Thymus (tissue), 11 donors: ENCODE results near the gene FAM177A1. TPM values are rescaled to one million over a fixed set of nuclear protein-coding genes. Genes with fewer than 3 reads are reported as not detected.
"Not testable (repeated sequence)": the region's sequence is repeated elsewhere in the genome, so short reads cannot be mapped to it uniquely, and the experiment has no call there.

Source experiments
- DNase-seq, 9 donors: peaks; one replicate each; pipeline ENCODE4 v3.0.0-alpha.2; 2013; ENCODE audit warnings: low spot score in 9 of 9, low read depth in 6 of 9, missing footprints in 1 of 9
- H3K27ac ChIP-seq, 2 donors: one replicate each; pipeline ENCODE4 v1.5.1; 2013; ENCODE audit warnings: control low read depth in 1 of 2, low read depth in 1 of 2, low read length in 1 of 2, mild to moderate bottlenecking in 1 of 2, moderate library complexity in 1 of 2
- H3K27me3 ChIP-seq, 2 donors: one replicate each; pipeline ENCODE4 v1.5.1; 2013; ENCODE audit warnings: low read length in 1 of 2; ENCODE audit not compliant: control insufficient read depth in 2 of 2, insufficient read depth in 1 of 2
- H3K36me3 ChIP-seq, 2 donors: one replicate each; pipeline ENCODE4 v1.5.1; 2013; ENCODE audit warnings: low read length in 1 of 2, mild to moderate bottlenecking in 1 of 2, moderate library complexity in 1 of 2; ENCODE audit not compliant: control insufficient read depth in 2 of 2, insufficient read depth in 2 of 2
- H3K4me1 ChIP-seq, 2 donors: one replicate each; pipeline ENCODE4 v1.5.1; 2013; ENCODE audit warnings: low read length in 2 of 2; ENCODE audit not compliant: control insufficient read depth in 2 of 2, insufficient read depth in 2 of 2
- H3K4me3 ChIP-seq, 2 donors: one replicate each; pipeline ENCODE4 v1.5.1; 2013; ENCODE audit warnings: low read length in 2 of 2, control low read depth in 1 of 2, mild to moderate bottlenecking in 1 of 2
- H3K9me3 ChIP-seq, 2 donors: one replicate each; pipeline ENCODE4 v1.5.1; 2013; ENCODE audit warnings: low read length in 1 of 2, mild to moderate bottlenecking in 1 of 2; ENCODE audit not compliant: control insufficient read depth in 2 of 2, insufficient read depth in 1 of 2
- WGBS: extraction: QIAGEN DNeasy Blood & Tissue Kit; methylation state at CpG from one replicate; pipeline ENCODE4 v1.1.7; 2013; 5-methylcytosine and 5-hydroxymethylcytosine counted together
- polyA plus RNA-seq: library from polyadenylated mRNA; stranded (reverse); fragments of 200-250 nt; gene quantifications from one replicate; pipeline ENCODE4 v1.2.3, GENCODE V29; 2013
- total RNA-seq: library from RNA; stranded (reverse); fragments of 120-200 nt; gene quantifications from one replicate; pipeline ENCODE4 v1.2.4, GENCODE V29; 2013
- donor health status: healthy.

The FAM177A1 gene
- total and polyA plus RNA-seq, 2 donors, result 25.3 to 65.1 TPM

- Histone ChIP-seq H3K36me3 (peaks cover 0 to 8% of the 10 kb centered on the region in 2 donors), H3K27me3 (no peaks in the 10 kb centered on the region), H3K4me3 (no peak overlapping the region), H3K4me1 (peaks cover 4 to 7% of the 10 kb centered on the region in 2 donors), H3K9me3 (no peaks in the 10 kb centered on the region), H3K27ac (no peak overlapping the region)
- DNase-seq, result no peak
- WGBS, result 95% methylated on average over 4 of the region's 4 CpGs
Measured at GRCh38 chr14:35047976-35048513, 2.0 kb downstream of the FAM177A1 start.

GRCh38 chr14:35050652-35051051, 4.6 kb downstream of the FAM177A1 start:
- no peak for DNase-seq
- peaks cover 4 to 7% of the 10 kb centered on the region in 2 donors for H3K4me1 ChIP-seq
- no peak overlapping the region for H3K27ac ChIP-seq
- peaks cover 4 to 8% of the 10 kb centered on the region in 2 donors for H3K36me3 ChIP-seq
- no peaks in the 10 kb centered on the region for H3K27me3 ChIP-seq
- WGBS, result 43% methylated on average over 1 of the region's 1 CpG
- H3K4me3 ChIP-seq, result no peak overlapping the region
- no peaks in the 10 kb centered on the region for H3K9me3 ChIP-seq

- Histone ChIP-seq H3K4me3 (no peak overlapping the region), H3K27ac (no peak overlapping the region), H3K9me3 (no peaks in the 10 kb centered on the region), H3K27me3 (no peaks in the 10 kb centered on the region), H3K4me1 (peaks cover 4 to 5% of the 10 kb centered on the region in 2 donors), H3K36me3 (peaks cover 8% of the 10 kb centered on the region in 2 donors)
- WGBS, result 92% methylated on average over 1 of the region's 1 CpG
- no peak for DNase-seq
Measured at GRCh38 chr14:35051796-35052195, 5.7 kb downstream of the FAM177A1 start.

- Histone ChIP-seq H3K27me3 (no peaks in the 10 kb centered on the region), H3K4me1 (no peaks in the 10 kb centered on the region), H3K27ac (no peak overlapping the region), H3K36me3 (peaks cover 8 to 13% of the 10 kb centered on the region in 2 donors), H3K9me3 (no peaks in the 10 kb centered on the region), H3K4me3 (no peak overlapping the region)
- 97% methylated on average over 2 of the region's 2 CpGs for WGBS
- no peak for DNase-seq
Measured at GRCh38 chr14:35052637-35053036, 6.6 kb downstream of the FAM177A1 start.

GRCh38 chr14:35061113-35061791, 15.2 kb downstream of the FAM177A1 start:
- H3K9me3 ChIP-seq, H3K27me3 ChIP-seq, H3K27ac ChIP-seq, H3K4me3 ChIP-seq, DNase-seq, H3K4me1 ChIP-seq: not testable (repeated sequence)
- 100% methylated on average over 1 of the region's 1 CpG for WGBS
- peaks cover 11 to 23% of the 10 kb centered on the region in 2 donors for H3K36me3 ChIP-seq

GRCh38 chr14:35065731-35066130, 19.7 kb downstream of the FAM177A1 start:
- H3K4me1 ChIP-seq, H3K27me3 ChIP-seq, H3K27ac ChIP-seq, DNase-seq, H3K4me3 ChIP-seq, H3K9me3 ChIP-seq: not testable (repeated sequence)
- H3K36me3 ChIP-seq, result peaks cover 8 to 16% of the 10 kb centered on the region in 2 donors
- whole genome bisulfite sequencing, result 98% methylated on average over 5 of the region's 5 CpGs

- no peaks in the 10 kb centered on the region for H3K9me3 ChIP-seq
- no peak for DNase-seq
- H3K36me3 ChIP-seq, result peaks cover 9 to 12% of the 10 kb centered on the region in 2 donors
- H3K27me3 ChIP-seq, result no peaks in the 10 kb centered on the region
- 97% methylated on average over 4 of the region's 4 CpGs for WGBS
- no peak overlapping the region for H3K27ac ChIP-seq
- no peak overlapping the region for H3K4me3 ChIP-seq
- H3K4me1 ChIP-seq, result no peaks in the 10 kb centered on the region
Measured at GRCh38 chr14:35068238-35069012, 22.4 kb downstream of the FAM177A1 start.

GRCh38 chr14:35072226-35072625, 26.2 kb downstream of the FAM177A1 start:
- H3K36me3 ChIP-seq, result peaks cover 6 to 15% of the 10 kb centered on the region in 2 donors
- 94% methylated on average over 3 of the region's 3 CpGs for WGBS
- H3K27ac ChIP-seq, result no peak overlapping the region
- DNase-seq, result no peak
- no peaks in the 10 kb centered on the region for H3K9me3 ChIP-seq
- H3K27me3 ChIP-seq, result no peaks in the 10 kb centered on the region
- H3K4me3 ChIP-seq, result no peak overlapping the region
- H3K4me1 ChIP-seq, result no peaks in the 10 kb centered on the region

- Histone ChIP-seq H3K4me1 (no peaks in the 10 kb centered on the region), H3K36me3 (peaks cover 7 to 16% of the 10 kb centered on the region in 2 donors), H3K27ac (no peak overlapping the region), H3K4me3 (no peak overlapping the region), H3K9me3 (no peaks in the 10 kb centered on the region), H3K27me3 (no peaks in the 10 kb centered on the region)
- no peak for DNase-seq
- 100% methylated on average over 1 of the region's 1 CpG for WGBS
Measured at GRCh38 chr14:35073486-35073885, 27.4 kb downstream of the FAM177A1 start.
